ENCODE measurements around the gene NRP2.
A peak's percentile ranks its signal among the peaks of the same experiment; 100 is the strongest.

Gene NRP2

GRCh38 chr2:205752924-205753323 is 70.6 kb downstream of the NRP2 start:
- no peak for DNase-seq (ENCODE audit: low read depth in 2 of 2)

GRCh38 chr2:205754285-205754923 is 72.1 kb downstream of the NRP2 start:
- DNase-seq (ENCODE audit: low read depth in 2 of 2): no peak

DNA sequence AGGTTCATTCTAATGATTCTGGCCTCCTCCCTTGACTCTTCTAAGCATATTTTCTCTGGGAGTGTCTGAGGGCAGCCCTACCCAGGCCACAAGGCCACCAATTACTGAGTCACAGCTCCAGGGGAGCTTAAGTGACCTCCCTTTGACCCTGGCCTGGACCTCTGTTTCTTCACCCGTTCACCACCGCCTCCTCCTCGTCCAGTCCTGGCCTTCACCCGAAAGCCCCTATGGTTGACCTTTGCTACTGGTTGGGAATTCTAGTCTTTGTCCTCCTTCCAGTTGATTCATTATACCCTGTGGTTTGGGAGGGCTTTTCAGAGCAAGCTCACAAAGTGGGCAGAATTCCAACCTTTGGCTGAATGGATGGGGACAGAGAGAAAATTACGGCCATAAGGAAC is 72.6 kb downstream of the NRP2 start:
- DNase-seq (ENCODE audit: low read depth in 2 of 2): no peak

DNA sequence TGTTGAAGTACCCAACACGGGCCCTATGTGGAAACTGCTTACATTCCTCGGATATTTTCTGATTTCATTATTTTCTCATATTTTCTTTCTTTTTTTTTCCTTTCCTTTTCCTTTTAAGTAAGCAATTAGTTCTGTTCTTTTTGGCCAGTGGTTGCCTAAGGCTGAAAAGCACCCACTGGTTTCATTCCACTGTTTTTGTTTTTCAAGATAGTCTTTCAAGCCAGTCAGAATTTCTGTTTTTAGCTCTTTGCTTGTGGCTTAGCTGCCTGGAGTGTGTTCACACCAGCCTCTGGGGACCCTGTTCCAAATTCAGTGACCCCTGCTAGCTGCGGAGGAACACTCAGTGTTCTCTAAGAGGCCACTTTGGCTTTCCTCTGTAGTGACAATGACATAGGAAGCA is 73.6 kb downstream of the NRP2 start:
- DNase-seq (ENCODE audit: low read depth in 2 of 2): no peak

GRCh38 chr2:205757271-205757670 is 75.0 kb downstream of the NRP2 start:
- DNase-seq (ENCODE audit: low read depth in 2 of 2): no peak

DNA sequence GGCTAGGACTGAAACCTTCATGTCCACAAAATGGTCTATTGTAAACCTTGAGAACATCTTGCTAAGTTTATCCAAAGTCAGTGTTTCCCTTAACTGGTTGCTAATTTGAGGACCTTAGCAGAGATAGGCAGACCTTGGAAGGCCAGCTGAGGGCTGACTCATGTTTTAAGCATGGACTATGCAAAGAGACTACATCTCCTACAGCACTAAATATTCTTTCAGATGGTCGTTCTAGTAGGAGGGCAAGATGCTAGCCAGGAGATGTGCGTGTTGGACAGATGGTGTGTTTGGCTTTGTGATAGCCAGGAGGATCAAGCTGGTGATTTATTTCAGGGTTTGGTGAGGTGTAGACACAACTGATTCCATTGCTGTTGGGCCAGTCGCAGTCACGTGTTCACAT is 75.8 kb downstream of the NRP2 start:
- DNase-seq (ENCODE audit: low read depth in 2 of 2): no peak

DNA sequence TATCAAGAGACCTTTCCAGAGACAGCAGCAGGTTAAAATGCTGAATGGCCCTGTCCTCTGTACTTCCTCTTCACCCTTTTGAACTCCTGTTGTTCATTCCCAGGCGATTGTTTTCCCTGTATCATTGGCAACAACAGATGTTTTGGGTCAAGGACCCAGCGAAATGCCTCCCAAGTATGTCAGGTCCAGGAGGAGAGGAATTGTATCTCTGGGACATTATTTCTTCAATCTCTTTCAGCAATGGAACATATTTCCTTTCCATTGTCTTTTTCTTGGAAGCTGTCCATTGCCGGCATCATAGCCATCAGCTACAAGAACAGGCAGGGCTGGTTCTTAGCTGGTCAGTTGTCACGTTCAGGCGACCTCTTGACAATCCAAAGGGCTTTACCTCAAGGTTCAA is 76.2 kb downstream of the NRP2 start:
- no peak for DNase-seq (ENCODE audit: low read depth in 2 of 2)

GRCh38 chr2:205759257-205759656 is 77.0 kb downstream of the NRP2 start:
- DNase-seq (ENCODE audit: low read depth in 2 of 2): no peak

DNA sequence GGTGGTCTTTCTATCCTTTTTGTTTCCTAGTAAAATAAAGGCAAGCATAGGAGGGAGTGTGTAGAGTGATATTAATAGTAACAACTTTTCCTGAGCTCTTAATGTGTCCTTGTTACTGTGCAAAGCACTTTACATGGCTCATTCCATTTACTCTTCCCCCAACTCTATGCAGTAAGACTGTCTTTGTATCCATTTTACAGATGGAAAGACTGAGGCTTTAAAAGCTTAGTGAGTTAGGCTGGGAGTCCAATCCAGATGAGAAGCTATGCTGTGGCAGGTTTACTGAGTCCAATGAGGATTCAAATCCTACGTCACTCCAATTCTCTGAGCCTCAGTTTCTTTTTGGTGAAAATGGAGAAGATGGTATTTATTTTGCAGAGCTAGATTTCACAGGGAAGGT is 77.4 kb downstream of the NRP2 start:
- DNase-seq (ENCODE audit: low read depth in 2 of 2): no peak

DNA sequence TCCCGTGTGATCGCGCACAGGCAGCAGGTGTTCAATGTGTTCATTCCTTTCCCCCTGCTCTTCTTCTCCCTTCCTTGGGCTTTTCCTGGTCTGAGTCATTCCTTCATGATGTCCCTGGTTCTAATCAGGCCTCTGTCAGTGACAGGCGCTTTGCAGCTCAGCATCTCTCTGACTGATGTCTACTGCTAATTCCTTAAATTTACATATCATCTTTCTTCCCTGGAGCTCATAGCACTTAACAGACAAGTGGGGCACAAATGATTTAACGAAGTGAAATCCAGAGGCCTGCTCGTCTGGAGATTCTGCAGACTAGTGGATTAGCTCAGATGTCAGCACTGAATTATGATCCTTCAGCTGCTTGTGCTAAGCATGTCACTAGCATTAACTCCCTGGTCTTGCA is 77.9 kb downstream of the NRP2 start:
- no peak for DNase-seq (ENCODE audit: low read depth in 2 of 2)

DNA sequence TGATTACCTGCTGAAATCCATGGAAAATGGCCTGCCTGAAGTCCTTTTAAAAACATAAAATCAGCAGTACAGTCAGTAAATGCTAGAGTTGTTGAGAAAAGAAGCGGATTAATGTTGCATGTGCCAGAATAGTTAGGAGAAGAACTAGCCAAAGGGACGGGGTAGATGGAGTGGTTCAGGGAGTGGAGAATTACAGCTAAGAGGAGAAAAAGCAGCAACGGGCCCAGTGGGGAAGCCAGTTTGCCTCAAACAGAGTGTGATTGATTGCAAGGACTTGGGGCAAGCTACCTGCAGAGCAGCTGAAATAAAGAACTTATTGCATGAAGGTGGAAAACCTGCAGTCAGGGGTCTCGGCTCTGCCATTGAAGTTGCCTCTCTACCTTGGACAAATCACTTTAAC is 79.1 kb downstream of the NRP2 start:
- DNase-seq (ENCODE audit: low read depth in 2 of 2): no peak

- no peak for DNase-seq (ENCODE audit: low read depth in 2 of 2)
Measured at GRCh38 chr2:205762881-205763280, 80.6 kb downstream of the NRP2 start.

DNA sequence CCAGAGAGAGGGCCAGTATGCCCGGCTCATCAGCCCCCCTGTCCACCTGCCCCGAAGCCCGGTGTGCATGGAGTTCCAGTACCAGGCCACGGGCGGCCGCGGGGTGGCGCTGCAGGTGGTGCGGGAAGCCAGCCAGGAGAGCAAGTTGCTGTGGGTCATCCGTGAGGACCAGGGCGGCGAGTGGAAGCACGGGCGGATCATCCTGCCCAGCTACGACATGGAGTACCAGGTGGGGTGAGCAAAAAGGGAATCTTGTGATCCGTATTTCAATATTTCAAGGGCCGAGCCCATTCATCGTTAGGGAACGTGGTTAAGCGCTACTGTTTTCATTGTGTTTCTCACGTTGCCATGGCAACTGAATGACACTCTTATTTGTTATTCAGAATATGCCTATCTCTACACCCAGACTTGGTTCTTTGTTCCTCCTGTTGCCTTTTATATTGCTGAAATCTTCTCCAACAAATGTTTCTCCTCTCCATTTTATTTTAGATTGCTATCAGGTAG is 81.5 kb downstream of the NRP2 start:
- peak in 1 of 2 donors; percentile 14 for DNase-seq (ENCODE audit: low read depth in 2 of 2)

- no peak for DNase-seq (ENCODE audit: low read depth in 2 of 2)
Measured at GRCh38 chr2:205764270-205764746, 82.0 kb downstream of the NRP2 start.

DNA sequence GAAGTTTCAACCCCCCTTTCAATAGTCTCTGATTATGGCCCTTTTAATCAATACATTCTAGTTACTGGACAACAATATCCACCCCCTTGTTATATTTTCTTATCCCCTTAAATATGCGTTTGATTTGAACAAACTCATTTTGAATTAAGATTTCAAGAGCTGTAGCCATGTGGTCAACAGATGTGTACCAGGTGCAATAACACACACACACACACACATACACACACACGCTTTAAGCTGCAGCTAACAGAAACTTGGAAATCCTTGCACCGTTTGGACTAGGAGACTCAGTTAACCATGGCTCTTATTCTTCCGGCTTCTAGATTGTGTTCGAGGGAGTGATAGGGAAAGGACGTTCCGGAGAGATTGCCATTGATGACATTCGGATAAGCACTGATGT is 82.8 kb downstream of the NRP2 start:
- DNase-seq (ENCODE audit: low read depth in 2 of 2): no peak

- peak; percentile 19 to 33 for DNase-seq (ENCODE audit: low read depth in 2 of 2)
Measured at GRCh38 chr2:205766779-205767359, 84.6 kb downstream of the NRP2 start.

GRCh38 chr2:205767617-205768016 is 85.3 kb downstream of the NRP2 start:
- DNase-seq (ENCODE audit: low read depth in 2 of 2): no peak

GRCh38 chr2:205768341-205768740 is 86.0 kb downstream of the NRP2 start:
- DNase-seq (ENCODE audit: low read depth in 2 of 2): no peak

DNA sequence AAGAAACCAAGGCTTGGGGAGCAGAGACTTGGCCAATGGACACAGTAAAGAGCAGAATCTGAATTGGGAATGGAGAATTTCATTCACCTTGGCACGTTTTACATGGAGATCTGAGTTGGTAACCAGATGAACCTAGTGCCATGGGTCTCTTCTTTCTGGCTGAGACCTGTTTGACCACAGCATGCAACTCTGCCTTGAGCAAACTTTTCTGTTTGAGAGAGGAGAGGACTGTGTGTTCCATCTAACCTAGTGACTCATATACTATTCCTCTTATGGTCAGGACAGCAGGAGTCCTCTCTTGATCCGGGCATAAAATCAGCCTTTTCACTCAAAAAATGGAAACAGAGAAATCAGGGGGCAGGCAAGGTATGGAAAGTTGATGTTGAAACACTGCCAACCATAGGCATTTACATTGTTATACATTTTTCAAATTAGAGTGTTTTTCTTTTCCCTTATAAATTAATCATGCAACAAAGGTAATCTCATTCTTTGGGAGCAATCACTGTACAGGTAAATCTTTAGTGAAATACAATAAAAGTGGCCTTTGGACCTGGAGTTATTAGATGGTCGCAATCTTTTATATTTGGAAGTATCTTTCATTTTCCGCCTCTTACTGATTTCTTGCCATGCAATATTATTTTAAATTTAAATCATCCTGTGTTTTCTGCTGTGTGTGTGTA is 86.7 kb downstream of the NRP2 start:
- DNase-seq (ENCODE audit: low read depth in 2 of 2): no peak

GRCh38 chr2:205769495-205769850 is 87.2 kb downstream of the NRP2 start:
- no peak for DNase-seq (ENCODE audit: low read depth in 2 of 2)

- DNase-seq (ENCODE audit: low read depth in 2 of 2): no peak
Measured at GRCh38 chr2:205769879-205770278, 87.6 kb downstream of the NRP2 start.

DNA sequence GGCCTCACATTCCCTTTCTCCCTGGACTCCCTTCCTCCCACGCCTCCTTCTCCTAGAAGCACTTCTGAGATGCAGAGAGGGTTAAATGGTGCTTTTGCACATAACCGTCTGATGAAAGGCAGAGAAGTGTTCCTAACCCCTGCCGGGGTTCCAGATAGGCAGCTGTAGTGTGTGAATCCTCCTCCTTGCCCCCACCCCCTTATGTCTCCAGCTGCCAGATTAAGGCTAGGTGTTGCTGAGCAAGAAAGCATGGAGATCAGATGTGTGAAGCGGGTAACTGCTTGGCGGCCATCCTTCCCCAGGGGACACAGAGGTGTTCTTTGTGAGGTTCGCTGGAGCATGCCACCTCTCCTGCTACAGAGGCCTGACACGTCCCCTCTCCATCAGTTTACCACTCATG is 88.3 kb downstream of the NRP2 start:
- no peak for DNase-seq (ENCODE audit: low read depth in 2 of 2)

DNA sequence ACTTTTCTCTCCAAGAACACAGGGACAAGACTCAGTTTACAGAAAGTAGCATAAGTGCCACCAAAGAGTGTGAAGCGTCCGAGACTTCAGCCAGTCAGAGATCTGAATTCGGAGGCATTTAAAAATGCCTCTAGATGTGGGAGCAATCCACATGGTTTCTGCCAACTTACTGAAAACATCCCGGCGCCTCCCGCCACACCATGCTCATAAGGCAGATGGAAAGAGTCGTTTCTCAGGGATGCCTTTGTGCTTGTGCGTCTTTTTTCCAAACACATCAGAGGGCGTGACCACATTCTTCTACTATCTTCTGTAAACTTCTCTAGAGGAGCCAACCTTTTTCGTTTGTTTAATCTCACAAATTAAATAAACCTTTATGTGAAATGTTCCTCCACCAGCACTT is 88.7 kb downstream of the NRP2 start:
- no peak for DNase-seq (ENCODE audit: low read depth in 2 of 2)
